AG08396 (cell line): Measurements from ENCODE around the gene PIK3IP1.
"Not testable (repeated sequence)": the region's sequence is repeated elsewhere in the genome, so short reads cannot be mapped to it uniquely, and the experiment has no call there.

Source experiments
- DNase-seq: peaks from one replicate; pipeline ENCODE4 v3.0.0; 2012; ENCODE audit warnings: low spot score, mixed read lengths

The PIK3IP1 gene, protein sequence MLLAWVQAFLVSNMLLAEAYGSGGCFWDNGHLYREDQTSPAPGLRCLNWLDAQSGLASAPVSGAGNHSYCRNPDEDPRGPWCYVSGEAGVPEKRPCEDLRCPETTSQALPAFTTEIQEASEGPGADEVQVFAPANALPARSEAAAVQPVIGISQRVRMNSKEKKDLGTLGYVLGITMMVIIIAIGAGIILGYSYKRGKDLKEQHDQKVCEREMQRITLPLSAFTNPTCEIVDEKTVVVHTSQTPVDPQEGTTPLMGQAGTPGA

DNA sequence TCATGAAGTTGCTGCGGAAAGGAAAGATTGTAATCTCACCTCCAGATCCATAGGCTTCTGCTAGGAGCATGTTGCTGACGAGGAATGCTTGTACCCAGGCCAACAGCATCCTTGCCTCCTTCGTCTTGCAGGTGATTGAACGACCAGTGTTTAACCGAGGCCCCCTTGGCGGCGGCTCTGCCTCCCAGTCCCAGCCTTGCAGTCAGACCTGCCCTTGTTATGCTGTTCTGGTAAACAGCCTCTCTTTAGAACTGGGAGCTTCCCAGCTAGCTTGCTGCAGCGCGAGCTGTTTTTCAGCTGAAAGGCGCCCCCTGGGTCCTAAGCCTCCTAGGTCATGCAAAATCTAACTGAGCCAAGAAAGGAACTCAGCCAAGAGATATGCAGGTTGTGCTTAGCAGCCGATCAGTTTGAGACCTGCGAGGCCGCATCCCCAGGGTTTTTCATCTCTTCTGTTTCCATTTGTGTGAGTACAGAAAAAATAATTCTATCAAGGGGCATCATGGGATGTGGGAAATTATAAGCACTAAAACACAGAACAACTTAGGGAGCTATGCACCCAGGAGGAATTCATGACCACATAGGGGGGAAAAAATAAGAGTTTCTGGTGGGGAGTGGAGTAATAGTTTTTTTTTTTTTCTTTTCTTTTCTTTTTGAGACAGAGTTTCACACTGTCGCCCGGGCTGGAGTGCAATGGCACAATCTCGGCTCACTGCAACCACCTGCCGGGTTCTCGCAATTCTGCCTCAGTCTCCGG, at the start of gene PIK3IP1:
Gene PIK3IP1 (minus strand): TSS at position 253 of the 754 bp plus-strand sequence. CDS start 144 bp downstream, at position 109.
- peak; percentile 87 for DNase-seq

DNA sequence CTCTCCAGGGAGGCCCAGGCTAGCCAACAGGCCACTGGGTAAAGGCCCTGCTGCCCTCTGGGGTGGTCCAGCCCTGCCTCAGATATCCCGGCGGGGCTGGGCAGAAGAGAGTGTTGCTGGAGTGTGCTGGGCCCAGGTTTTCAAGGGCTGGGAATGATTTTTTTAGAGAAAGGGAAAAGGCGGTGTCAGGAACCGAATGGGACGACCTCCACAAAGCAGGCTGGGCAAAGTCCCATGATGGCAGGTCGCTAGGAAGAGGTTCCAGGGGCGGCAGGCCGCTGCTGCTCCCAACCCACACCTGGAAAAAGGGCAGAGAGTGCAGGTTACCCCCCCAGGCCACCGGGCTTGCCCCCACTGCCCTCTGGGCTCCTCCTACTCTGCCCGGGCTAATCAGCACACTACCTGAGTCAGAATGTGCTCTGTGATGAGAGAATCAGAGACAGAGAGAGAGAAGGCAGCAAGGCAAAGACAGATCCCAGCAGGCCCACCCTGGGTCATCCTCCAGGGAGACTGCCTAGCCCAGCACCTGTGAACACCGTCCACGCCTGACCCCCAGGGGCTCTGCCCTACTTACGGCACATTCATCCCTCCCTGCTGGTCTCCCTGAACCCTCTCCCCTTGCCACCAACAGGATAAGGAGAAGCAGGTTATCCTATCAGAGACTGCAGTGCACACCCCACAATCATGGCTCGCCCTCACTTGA, 49.2 kb upstream of the PIK3IP1 start:
- DNase-seq = no peak

DNA sequence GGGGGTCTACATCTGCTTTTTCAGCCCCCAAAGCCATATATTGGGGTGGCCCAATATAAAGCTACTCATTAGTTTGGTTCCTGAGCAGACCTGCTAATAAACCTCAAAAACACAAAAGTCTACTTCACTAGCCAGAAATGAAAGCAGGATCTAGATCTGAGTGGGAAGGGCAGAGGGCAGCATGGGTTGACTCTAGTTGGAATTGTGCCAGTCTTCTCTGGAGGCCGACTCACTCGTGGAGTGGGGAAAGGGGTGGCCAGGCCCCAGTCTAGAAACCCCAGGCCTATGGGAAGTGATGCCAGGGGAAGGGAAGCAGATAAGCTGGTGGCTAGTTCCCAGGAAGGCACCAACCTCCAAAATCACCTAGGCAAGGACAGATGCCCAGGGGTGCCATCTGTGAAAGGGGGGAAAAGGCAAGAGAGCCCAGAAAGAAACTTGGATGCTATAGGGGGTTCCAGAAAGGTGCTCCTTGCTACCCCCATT, 48.5 kb upstream of the PIK3IP1 start:
- no peak for DNase-seq

DNA sequence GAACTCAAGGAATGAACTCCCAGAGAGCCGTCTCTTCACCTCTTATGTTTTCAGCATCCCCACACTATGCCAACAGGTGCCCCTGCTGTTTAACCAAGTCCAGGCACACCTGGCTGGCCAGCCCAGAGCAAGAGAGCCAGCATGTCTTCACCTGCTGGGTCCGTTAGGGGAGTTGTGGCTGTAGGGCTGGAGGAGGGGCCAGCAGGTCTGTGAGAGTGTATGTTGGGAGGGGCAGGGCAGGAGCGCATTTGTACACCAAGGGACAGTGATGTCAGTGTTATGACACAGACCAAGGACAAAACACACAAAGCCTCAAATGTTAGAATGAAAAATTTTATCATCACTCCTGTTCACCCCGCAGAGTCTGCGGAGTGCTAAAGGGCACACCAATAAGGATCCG, 48.1 kb upstream of the PIK3IP1 start:
- no peak for DNase-seq

DNA sequence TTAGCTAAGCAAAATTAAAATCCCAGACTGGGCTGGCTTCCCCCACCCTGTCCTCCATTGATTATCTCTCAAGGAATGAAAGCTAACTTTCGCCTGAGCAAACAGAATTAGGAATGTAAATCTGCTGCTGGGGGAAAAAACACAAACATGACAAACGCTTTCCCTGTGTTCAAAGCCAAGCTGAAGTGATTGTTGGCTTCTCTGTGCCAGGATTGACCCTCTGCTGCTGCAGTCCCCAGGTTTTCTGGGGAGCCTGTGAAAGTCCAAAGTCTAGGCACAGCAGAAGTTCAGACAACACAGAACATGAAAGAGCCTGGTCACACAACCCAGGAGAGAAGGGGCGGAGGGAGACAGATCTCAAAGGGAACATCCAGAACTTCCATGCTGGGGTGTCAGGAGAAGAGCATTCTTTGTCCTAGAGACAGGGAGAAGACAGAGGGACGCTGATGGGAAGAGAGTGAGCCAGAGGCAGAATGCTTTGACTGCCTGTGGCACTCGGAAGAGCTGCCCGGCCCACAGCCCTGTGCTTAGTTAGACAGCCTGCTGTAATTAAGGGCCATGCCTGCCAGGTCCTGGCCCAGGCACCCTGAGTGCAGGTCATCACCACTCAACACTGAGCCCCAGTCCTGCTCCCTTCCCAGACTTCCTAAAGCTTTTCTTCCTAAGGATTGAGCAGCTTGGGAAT, 47.0 kb upstream of the PIK3IP1 start:
- DNase-seq = no peak

DNA sequence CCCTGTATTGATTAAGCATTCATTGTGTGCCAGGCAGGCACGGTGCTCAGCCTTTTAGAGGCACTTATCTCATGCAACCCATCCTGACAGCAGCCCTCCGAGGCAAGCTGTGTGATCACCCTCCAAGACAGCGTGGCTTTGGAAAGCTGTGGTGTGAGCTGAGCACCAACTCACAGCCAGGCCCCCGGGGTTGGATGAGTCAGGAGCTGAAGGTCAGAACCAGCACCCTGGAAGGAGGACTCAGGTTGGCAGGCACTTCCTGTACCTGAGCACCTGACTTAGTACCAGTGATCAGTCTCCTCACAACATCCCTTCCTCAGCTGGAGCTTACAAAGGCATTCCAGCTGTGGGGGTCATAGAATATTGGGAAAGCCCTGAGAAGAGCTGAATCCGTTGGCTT, 44.9 kb upstream of the PIK3IP1 start:
- no peak for DNase-seq

DNA sequence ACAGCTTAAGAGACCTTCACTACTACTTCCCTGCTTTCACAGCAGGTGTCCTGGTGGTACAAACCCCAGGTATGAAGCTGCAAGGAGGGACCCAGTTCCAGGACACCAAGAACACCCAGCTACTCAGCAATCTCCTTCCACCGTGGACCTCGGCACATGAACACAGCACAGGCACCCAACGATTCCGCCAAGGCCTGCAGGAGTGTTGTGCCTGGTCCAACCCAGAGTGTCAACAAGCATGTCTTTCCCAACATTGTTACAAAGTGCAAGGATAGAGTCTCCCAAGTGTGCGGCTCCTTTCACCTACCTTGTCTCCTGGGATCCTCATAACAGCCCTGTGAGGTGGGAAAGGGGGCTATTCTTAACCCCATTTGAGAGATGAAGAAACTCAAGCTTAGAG, 42.0 kb upstream of the PIK3IP1 start:
- DNase-seq = no peak

DNA sequence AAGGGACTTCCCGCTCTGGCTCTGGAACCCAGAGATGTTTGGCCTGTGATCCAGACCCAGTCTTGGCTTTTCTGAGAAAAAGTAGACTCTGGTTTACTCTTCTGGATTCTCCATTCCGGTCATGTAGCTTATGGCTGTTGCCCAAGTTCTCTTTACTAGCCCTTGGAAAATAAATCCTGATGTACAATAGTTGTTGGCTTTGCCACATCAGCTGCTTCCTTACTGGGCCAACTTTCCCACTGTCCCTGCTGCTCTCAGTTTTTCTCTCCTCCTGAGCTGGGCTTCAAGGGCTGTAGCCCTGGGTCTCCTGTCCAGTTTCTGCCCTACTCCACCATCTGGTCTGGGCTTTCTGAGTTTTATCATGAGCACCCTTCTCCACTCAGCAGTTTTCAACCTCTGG, 41.4 kb upstream of the PIK3IP1 start:
- DNase-seq = no peak

DNA sequence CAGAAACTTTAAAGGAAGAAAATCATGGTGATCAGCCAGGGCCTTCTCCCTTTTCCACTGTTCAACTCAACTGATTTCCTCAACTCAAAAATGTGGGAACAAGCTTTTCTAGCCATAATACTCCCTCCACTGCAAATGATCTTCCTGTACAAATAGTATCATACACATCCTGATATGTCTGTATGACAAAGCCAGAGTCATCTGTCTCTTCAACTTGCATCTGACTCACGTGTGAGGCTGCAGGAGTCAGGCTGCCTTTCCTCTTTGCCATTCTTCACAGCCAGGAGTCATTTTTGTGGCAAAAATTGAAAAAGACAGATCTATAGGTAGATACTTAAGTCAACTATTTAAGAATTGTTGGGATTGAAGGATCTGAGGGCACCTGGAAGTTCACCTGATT, 40.6 kb upstream of the PIK3IP1 start:
- peak; percentile 51 for DNase-seq

DNA sequence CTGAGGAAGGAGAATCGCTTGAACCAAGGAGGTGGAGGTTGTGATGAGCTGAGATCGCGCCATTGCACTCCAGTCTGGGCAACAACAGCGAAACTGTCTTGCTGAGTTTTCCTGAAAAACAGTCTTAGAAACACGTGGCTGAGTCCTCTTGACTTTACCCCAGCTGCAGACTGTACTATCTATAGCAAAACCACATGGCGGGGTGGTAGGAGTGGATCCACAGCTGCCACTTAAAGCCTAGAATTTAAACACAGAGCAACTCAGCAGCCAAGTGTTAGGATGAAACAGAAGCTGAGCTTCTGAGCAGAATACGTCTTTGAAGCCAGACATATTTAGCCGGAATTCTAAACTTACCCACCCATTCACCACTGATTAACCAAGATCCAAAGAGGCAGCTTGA, 39.7 kb upstream of the PIK3IP1 start:
- no peak for DNase-seq

DNA sequence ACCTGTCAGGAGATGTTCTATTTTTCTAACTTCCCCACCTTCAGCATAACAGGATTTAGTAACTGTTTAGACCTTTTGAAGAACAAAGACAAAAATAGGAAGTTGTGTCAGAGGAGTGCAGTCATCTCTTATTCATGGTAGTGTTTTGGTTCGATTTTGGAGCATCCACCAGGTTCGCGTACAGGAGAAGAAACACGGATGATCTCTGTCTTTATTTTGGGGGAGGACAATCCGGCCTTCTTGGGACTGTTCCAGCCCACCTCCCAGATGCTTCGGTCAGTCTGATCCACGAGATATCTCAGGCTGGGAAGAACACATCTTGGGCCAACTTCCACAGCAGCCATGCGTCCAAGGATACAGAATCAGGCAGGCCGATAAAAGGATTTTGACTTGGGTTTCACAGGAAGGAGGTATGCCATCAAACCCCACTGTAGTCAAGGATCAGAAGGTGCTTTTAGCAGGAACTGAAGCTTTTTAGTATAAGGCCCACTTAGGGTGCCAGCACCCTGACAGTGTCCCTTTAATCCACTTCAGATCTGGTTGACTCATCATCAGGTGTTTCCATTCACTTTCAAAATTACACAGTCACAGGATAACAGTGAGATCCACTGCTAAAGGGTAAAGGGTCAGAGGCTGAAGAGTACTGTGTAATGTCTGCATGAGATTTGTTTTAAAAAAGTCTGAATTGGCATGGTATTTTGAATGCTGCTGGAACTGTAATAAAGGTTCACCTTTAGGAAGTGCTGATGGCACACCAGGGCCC, 37.3 kb upstream of the PIK3IP1 start:
- DNase-seq = no peak

DNA sequence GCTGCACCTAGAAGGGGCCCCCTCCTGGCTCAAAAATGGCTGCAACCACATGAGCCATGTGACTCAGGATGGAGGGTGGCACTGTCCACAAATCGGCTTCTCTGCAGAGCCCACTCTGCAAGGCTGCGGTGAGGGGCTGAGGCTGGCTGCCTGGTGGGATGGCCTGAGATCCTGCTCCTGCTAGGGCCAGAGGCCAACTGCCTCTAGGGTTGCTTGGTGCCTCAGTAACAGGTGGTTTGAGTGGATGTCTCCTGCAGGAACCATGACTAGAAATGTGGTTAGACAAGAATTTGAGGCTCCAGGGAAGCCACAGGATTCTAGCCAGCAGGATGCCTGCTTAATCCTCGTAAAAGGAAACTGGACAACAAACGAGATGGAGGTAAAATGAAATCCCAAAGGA, 36.7 kb upstream of the PIK3IP1 start:
- peak; percentile 22 for DNase-seq

DNA sequence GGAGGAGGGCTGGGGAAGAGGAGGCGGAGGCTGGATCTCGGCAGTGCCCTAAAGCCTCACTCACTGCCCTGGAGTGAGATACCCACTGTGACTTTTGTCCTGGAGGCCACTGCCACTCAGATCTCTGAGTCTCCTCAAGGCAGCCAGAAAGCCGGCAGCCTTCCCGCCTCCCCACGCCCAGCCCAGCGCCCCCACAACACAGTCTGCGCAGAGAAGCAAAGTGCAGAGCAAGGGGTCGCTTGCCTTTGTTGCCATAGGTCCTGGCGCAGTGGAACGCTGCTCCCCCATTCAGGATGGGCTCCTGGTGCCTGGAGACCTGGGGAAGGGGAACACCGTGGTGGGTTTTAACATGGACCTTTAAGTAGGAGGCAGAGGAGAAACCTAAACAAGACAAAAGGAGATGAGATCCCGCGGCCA, 36.3 kb upstream of the PIK3IP1 start:
- DNase-seq = peak; percentile 3

DNA sequence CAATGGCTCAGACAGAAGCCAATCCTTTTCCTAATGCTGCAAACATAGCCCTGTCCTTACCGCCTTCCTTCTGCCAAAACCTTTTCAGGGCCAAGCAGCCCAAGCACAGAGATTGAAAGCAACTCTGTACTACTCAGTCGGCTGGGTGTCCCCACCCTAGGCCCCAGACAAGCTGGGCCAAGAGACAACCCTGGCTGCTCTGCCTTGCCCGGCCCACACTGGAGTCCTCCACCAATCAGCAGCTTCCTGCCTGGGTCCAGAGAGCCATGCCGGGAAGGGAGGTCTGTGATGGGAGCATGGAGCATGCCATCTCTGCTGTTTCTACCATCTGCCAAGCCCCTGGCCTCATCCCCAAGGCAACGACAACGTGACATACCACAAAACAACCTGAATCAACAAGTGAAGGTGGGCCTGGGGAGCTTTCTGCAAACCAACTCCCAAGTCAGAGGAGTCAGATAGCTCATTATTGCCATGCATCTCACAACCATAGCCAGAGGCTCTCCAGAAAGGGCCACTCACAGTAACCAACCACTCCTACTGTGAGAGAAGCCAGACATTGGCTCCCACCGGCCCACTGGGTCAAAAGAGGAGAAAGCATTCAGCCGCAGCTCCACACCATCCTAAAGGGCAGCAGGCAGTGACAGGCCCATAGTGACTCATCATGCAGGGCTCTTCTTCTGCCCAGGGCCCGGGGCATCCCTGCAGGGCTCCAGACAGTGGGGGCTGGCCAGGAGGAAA, 35.7 kb upstream of the PIK3IP1 start:
- peak; percentile 13 for DNase-seq

DNA sequence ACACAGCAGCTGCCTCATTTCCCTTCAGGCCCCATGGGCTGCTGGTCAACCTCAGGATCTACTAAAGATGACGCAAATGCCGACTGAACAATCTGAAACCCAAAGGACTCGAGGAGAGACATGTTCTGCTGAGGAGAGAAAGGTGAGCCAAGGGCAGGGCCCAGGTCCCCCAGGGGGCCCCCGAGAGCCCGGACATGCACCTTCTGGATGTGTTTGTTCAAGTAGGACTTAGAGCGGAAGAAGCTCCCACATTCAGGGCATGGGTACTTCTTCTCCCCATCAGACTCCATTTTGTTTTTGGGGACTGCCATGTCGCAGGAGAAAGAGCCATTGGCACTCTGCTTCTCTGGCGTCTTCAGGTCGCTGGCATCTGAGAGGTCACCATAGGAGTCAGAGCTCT, 34.6 kb upstream of the PIK3IP1 start:
- no peak for DNase-seq

DNA sequence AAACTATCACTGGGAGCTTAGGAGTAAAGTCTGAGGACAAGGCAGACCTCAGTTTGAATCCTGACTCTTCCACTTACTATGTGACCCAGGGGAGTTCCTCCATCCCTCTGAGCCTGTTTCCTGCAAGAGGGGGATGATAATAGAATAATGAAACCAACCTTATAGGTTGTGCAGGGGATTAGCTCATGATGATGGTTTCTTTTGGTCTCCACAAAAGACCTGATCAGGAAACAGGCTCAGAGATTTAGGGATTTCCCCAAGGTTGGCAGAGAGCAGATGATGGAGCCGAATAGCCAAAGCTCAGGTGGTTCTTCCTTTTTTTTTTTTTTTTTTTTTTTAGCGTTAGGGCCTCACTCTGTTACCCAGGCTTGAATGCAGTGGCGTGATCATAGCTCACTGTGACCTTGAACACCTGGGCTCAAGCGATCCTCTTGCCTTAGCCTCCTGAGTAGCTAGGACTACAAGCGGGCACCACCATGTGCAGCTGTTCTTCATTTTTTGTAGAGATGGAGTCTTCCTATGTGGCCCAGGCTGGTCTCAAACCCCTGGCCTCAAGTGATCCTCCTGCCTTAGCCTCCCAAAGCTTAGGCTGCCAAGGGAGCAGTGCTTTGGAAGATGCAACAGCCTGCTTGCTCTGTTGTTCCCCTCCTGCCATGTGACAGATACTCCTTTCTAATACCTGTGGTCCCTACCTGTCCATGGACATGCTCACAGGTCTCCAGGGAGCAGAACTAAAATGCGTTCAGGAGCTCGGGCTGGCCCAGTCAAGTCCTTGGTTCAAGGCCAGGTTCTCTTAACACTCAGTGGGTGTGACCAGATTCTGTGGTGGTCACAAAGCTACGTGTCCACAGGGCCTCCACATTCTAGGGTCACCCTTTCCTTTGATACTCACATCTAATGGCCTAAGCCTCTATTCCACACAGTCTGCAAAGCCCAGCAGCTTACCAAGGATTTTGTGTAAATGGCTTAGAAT, 31.6 kb upstream of the PIK3IP1 start:
- DNase-seq = no peak

DNA sequence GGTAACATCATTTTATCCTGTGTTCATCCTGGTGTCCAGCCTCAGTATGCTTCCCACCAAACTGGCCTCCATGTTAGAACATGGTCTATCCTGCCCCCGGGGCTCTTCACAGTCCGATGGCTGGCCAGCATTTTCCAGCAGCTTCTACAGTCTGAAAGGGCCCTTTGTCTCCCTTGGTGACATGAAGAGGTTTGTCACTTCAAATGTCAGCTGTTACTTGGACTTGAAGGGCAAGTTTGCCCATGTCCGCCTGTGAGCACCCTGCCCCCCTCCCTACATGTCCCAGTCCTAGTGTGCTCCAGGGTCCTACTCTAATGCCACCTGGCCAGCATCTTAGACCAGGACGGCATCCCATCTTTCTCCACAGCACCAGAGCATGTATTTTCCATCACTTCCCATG, 29.1 kb upstream of the PIK3IP1 start:
- no peak for DNase-seq

DNA sequence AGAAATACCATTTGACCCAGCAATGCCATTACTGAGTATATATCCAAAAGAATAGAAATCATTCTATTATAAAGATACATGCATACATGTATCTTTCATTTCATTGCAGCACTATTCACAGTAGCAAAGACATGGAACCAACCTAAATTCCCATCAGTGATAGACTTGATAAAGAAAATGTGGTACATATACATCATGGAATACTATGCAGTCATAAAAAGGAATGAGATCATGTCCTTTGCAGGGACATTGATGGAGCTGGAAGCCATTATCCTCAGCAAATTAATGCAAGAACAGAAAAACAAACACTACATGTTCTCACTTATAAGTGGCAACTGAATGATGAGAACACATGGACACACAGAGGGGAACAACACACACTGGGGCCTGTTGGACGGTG, 21.9 kb upstream of the PIK3IP1 start:
- DNase-seq = not testable (repeated sequence)

DNA sequence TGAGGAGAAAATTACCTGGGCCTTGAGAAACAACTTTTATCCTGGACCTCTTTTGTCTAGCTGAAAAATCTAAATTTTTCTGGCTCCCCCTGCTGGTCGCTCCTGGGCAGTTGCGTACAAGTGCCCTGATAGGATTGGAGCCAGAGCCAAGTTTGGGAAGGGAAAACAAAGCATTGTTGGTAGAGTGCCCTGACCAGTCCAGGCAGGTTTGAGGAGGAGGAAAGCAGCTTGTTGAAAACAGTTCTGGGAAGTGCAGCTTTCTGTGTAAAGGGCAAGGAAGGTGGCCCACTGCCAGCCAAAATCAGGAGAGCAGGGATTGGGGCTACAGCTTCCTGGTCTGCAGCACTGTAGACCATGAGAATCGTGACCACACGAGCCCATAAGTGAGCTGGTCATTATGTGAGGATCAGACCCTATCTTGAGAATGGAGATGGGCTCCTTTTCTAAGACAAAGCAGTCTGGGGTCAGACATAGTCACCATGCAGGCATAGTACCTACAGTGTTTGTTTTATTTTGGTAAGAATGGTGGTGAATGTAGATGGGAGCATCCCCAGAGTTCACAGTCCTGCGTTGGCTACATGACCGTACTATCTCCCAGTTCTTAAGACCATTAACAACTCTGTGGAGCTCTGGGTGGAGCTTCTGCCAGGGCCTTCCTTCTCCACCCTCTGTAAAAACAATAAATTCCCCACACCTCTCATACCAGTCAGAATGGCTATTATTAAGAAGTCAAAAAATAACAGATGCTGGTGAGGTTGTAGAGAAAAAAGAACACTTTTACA, 21.3 kb upstream of the PIK3IP1 start:
- peak; percentile 79 for DNase-seq
